ENCODE data around the gene MFN1.

GRCh38 chr3:179330438-179330837, 17.1 kb upstream of the MFN1 start:
- TF ChIP-seq CTCF (IDR thresholded peaks at IDR 0.05) (no peak), ZFX (IDR thresholded peaks at IDR 0.05; ENCODE audit: borderline replicate concordance) (no peak)
